Limb (tissue), 2 donors: ENCODE data around the gene CITED1.

ENCODE experiments used
- DNase-seq, 2 donors: peaks; one replicate each; pipeline ENCODE4 v3.0.0-alpha.2; 2016; ENCODE audit errors: extremely low spot score in 2 of 2

CITED1 gene

DNA sequence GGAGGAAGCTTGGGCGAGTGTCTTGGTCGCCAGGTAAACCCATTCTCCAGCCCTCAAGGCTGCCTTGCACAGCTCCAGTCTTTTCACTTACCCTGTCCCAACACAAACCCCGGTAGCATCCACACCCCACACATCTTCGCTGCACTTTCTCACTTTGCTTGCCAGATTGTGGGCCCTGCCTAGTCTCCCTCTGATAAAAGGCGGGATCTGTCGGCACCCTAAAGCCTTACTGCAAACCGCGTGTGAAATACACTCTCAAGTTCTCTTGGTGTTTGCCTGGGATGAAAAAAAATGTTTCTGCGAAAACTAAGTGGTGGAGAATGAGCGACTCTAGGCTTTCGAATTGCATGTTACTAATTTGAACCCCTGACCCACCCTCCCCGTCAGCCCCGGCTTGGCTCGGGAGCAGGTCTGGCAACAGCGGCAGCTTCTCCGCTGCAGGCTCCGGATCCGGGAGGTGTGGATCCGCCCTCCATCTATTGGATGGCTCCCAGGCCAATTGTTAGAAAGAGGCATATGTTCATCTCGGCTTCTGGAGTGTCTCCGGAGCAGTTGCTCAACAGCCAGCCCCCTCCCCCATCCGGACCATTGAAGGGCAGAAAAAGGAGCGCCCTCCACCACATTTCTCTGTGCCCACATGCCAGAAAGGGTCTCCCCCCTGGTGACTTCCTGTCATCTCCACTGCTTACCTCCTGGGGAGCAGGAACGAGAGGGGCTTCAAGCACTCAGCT is 3.0 kb upstream of the CITED1 start:
- DNase-seq, result peak; percentile 68 to 83

DNA sequence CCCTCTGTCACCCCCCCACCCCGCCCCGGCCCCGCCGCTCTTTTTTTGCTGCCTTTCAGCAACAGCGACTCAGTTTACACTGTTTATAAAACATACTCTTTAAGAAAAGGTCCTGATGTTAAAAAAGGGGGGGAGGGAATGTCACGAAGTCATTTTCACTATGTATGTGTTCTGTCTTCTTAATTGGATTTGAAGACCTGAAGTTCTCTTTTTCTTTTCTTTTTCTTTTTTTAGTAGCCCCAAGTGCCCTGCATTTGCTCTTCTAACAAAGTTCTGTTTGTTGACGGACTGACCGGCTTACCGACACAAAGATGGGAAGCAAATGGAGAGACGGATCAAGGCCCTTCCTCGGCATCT is 2.5 kb upstream of the CITED1 start:
- no peak for DNase-seq

- DNase-seq, result peak in 1 of 2 donors; percentile 31
Measured at GRCh38 chrX:72307646-72308051, 1.9 kb upstream of the CITED1 start.

DNA sequence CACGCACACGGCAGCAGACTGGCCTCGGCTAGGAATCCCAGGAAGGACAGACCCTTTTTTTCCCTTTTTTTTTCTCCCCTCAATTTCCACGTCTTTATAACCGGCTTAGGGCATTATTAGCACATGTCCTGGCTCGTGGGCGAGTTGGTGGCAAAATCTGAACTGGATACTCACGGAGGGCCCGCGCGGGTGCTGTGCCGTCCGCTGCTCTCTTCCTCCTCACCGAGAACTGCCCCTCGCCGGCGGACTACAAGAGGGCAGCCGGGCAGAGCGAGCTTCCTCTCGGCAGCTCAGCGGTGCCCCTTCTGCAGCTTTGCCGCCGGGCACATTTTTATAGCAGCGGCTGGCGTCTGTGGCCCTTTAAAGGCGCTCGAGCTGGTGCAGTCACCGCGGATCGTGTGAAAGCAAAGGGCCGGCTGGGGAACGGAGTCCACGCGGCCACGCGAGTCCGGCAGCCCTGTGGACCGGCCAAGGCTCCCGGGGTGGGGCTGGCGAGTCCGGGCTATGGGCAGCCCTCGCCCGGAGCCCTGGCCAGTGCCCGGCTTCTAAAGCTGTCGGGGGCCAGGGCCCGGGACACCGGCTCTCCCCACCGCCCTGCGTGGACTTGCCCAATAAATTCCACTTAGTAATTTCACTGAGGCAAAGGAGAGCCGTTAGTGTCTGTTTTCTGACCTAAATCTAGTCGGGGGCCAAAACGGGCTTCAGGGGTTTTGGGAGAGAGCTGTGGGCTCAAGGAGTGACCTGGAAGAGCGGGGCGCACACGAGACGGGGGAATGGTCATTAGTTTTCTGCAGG is 1.3 kb upstream of the CITED1 start:
- DNase-seq, result peak; percentile 51 to 74

DNA sequence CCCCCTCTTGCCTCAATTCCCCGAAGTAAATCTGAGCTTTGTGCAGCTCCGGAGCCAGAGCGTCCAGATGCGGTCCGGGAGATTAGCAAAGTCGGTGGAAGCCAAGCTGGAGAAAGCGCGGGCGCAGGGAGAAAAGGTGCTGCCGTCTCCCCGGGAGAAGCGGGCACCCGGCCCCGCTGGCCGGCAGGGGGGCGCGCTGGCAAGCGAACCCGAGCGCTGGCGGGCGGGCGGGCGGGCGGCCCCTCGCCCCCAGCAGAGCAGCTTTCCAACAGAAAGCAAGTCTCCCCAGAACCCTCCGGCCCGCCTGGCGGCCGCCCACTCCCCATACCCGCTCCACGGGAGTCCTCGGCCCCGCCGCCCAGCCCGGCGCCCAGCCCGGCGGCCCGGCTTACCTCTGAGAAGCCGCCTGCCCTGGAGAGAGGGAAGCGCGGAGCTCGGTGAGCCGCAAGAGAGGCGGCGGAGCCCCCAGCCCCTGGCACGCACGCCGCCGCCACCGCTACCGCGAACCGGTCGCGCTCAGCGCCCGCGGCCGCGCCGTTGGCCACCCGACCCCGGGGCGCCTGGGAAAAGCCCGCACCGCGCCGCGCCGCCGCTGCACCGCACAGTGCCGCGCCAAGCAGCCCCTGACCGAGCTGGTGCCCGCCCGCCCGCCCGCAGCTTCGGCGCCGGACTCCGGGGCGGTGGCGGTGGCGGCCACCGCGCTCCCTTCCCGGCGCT is 529 bp upstream of the CITED1 start:
- peak in 1 of 2 donors; percentile 43 for DNase-seq

DNA sequence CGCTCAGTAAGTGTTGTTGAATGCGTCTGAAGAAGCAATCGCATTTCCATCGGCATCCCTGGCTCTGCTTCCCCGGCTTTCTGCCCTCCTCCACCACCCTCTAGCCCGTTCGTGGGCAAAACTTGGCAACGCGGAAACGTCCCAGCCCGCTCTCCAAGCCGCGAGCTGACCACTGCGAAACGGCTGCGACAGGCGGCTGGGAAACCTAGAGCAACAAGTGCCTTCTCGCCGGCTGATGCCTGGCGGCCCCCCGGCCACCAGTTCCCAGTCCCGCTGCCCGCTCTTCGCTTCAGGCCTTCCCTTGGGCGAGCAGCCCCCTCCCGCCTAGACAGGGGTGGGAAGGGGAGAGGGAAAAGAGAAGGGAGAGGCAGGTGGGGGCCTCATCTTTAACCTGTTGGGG is 837 bp downstream of the CITED1 start:
- DNase-seq, result peak in 1 of 2 donors; percentile 40

DNA sequence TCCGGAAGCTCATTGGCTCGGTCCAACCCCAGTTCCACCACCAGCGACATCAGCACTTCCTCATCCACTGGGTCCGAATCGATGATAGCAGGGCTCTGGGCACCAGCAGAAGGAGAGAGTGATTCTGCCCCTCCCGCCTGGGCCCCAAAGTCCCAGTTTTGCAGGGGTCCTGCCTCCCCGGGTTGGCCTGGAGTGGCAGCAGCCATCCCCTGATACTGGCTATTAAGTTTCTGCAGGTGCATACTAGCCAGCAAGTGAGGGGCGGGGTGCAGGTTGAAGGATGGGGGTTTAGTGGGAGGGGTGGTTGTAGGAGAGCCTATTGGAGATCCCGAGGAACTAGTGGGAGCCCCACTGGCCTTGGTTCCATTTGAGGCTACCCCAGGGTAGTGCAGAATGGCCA is 3.9 kb downstream of the CITED1 start:
- DNase-seq, result no peak

- no peak for DNase-seq
Measured at GRCh38 chrX:72299891-72300630, 5.7 kb downstream of the CITED1 start.

DNA sequence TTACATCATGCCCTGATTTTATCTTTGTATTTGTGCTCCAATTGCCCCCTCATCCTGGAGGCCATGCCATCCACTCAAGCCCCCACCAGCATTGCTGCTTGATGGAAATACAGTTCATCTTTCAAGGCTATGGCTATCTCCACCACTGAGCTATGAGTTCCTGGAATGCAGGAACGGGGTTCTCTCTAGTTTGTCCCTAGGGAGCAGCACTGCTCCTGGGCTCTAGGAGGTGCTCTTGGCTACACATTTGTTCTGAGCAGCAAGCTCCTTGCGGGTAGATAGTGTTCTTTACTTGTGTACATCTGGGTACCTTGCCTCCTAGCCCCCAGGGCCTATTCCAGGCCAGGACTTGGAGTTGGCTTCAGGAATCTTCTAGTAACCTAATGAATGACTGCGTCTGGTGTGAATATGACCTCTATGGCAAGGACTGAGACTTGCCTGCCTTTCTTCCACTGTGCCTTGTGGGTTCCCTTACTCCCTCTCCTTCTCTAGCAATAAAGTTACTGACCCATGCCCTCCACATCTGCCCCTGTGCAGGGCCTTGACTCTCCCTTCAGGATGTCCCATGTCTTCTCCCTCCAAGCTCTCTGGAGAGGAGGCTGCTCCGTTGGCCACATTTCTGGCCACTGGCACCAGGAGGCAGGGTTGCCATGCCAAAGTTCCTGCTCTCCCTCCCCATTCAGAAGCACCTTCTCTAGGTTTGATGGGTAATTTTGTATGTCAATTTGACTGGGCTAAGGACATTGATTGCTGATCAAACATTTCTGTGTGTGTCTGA is 7.6 kb downstream of the CITED1 start:
- no peak for DNase-seq

GRCh38 chrX:72296991-72297390 is 8.7 kb downstream of the CITED1 start:
- DNase-seq, result no peak

DNA sequence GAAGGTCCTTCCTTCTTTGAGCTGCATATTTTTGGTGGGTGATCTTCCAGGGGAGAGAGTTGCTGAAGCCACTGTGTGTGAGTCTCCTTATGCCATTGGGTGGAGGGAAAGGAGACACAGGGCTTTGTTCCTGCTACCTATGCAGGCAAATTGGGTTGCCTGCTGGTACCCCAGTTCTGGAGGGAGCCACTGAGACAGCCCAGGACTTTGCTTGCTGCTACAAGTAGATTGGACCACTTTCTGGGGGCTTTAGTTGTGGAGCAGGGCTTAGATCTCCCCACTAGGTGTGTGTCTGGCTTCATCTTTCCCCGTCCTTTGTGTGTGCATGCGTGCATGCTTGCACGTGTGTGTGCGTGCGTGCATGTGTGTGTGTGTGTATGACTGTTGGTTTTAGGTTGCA is 10.0 kb downstream of the CITED1 start:
- DNase-seq, result no peak

DNA sequence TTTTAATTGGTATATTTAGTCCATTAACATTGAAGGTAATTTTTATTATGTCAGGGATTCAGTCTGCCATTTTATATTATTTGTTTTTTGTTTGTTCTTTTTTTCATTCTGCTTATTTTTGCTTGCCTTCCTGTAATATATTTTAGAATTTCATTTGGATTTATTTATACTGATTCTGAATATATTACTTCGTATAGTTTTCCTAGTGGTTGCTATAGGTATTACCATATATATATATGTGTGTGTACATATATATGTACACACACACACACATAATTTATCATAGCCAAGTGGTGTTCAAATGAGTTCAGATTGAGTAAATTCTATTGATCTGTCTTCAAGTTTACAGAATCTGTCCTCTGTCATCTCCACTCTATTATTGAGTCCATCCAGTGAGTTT is 11.2 kb downstream of the CITED1 start:
- no peak for DNase-seq

DNA sequence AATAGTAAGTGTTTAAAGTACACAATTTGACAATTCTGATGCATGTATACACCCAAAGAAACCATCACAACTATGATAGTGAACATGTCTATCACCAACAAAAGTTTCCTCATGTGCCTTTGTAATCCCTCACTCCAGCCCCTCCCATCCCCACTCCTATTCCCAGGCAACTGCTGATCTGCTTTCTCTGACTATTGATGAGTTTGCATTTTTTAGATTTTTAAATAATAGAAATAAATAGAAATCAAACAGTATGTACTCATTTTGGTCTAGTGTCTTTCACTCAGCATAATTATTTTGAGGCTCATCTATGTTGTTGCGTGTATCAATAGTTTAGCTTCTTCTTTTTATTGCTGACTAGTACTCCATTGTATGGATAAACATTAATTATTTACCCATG is 23.4 kb downstream of the CITED1 start:
- no peak for DNase-seq

GRCh38 chrX:72280321-72280845 is 25.3 kb downstream of the CITED1 start:
- no peak for DNase-seq

DNA sequence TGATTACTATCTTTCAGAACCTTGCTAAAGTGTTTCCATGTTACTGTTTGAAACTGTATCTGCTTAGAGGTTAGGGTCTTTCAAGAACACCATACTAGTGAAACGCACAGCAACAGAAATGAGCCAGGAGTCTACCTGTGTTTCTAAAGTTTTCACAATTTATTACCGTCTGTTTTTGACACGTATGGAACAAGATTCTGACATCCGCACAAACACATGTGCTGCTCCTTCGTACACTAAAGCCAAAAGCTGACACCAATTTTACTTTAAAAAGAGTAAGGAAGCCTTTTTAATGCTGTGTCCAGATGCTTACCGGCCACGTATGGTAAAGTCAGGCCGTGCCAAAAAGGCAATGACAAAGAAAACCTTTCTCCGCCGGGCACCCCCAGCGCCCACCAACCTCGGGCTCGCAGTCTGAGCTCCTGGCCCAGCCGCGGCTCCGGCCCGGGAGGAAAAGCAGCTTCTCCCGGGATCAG is 29.2 kb downstream of the CITED1 start:
- no peak for DNase-seq

GRCh38 chrX:72274526-72274925 is 31.2 kb downstream of the CITED1 start:
- no peak for DNase-seq

DNA sequence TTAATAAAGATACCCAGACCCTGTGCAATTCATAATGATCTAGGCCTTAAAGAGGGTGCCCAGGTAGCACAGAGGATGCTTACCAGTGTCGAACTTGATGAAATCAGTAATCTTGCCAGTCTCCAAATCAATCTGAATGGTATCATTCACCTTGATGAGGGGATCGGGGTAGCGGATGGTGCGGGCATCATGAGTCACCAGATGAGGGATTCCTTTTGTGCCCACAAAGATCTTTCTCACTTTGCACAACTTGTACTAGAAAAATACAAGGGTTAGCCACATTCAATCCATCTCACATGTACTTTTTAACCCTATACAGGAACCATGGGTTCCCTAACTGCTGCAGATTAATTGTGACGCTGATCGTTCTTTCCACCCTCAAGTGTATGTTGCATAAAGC is 32.0 kb downstream of the CITED1 start:
- DNase-seq, result no peak

DNA sequence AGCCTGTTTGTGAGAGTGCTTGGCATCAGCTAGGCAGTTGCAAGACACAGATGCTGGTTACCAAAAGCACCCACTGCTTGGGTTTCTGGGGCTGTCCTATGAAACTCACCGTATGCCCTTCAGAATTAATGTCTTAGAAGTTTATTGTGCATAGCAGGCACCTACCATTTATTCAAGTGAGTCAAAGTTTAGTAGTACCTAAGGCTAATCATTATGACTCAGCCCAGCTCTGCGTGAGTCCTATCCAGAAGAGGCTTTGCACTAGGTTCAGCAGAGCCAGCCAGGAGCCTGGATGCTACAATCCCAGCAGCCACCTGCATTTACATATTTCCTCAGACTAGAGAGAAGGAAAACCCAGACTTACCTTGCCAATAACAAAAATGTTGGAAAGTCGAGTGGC is 32.8 kb downstream of the CITED1 start:
- no peak for DNase-seq

DNA sequence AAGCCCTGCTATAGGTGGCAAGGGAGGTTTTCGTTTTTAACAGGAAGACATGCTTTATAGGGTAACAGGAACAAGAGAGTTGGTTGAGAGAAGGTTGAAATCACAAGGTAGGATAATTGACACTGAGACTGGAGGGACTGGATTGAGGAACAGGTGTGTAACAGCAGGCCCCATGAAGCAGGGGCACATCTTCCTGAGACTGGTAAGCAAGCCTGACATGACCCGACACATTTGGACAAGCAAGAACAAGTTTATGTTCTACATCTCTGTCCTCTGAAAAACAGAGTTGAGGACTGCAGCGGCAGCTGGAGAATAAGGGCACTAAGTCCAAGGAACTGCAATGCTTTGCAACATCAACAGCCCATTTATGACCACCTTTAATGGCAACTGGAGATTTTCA is 33.9 kb downstream of the CITED1 start:
- DNase-seq, result no peak

GRCh38 chrX:72271091-72271788 is 34.5 kb downstream of the CITED1 start:
- DNase-seq, result no peak
